Tibial artery (tissue), 4 donors: Measurements from ENCODE around the gene MPC2.

Experiments used
- DNase-seq, 2 donors: peaks; one replicate each; pipeline ENCODE4 v3.0.0-alpha.2; 2019
- H3K27ac ChIP-seq, 2 donors: fragments of 200-600 bp; sonication (generic) in 1 of 2; 1 replicate in 1 of 2; 2 replicates in 1 of 2; pipeline ENCODE4 v1.5.1; 2018 to 2019; ENCODE audit warnings: mild to moderate bottlenecking in 1 of 2
- H3K27me3 ChIP-seq, 2 donors: fragments of 200-600 bp; sonication (generic) in 1 of 2; one replicate each; pipeline versions ENCODE4 v1.5.1 to v1.6.0; 2016 to 2019
- H3K36me3 ChIP-seq, 3 donors: fragments of 200-600 bp; sonication (generic) in 2 of 3; one replicate each; pipeline ENCODE4 v1.5.1; 2016 to 2019; ENCODE audit warnings: mild to moderate bottlenecking in 2 of 3
- H3K4me1 ChIP-seq, 4 donors: fragments of 200-600 bp; sonication (generic) in 2 of 4; 1 replicate in 3 of 4; 2 replicates in 1 of 4; pipeline ENCODE4 v1.5.1; 2016 to 2019
- H3K4me3 ChIP-seq, 2 donors: fragments of 200-600 bp; sonication (generic) in 1 of 2; 1 replicate in 1 of 2; 2 replicates in 1 of 2; pipeline ENCODE4 v1.5.1; 2018 to 2019; ENCODE audit warnings: mild to moderate bottlenecking in 2 of 2
- H3K9me3 ChIP-seq, 3 donors: fragments of 200-600 bp; sonication (generic) in 1 of 3; one replicate each; pipeline ENCODE4 v1.5.1; 2016 to 2019
- CTCF ChIP-seq, 2 experiments: fragments of 200-600 bp in 1 of 2; fragments of 450-650 bp in 1 of 2; IDR thresholded peaks; one replicate each; pipeline ENCODE4 v1.5.1; 2017 to 2019; ENCODE audit warnings: antibody characterized with exemption in 2 of 2, mild to moderate bottlenecking in 1 of 2, moderate library complexity in 1 of 2
- intact Hi-C: fragments of 100-400 bp; cut with DNase I; formaldehyde crosslinking; loops from one replicate; pipeline ENCODE4 v1.15.0; 2023; ENCODE audit warnings: low total_unique reads

Gene MPC2

GRCh38 chr1:167882376-167882775 lies 54.5 kb downstream of the MPC2 start:
- Histone ChIP-seq H3K9me3 (no peaks in the 10 kb centered on the region), H3K4me3 (no peak overlapping the region), H3K27me3 (no peaks in the 10 kb centered on the region), H3K27ac (no peak overlapping the region), H3K4me1 (no peaks in the 10 kb centered on the region), H3K36me3 (no peaks in the 10 kb centered on the region)
- TF ChIP-seq CTCF (IDR thresholded peaks at IDR 0.05) = no peak
- DNase-seq = no peak
- intact Hi-C loops = no loop called here

- H3K36me3 ChIP-seq = no peaks in the 10 kb centered on the region
- no peak for DNase-seq
- no peaks in the 10 kb centered on the region for H3K4me1 ChIP-seq
- H3K27ac ChIP-seq = no peak overlapping the region
- TF ChIP-seq CTCF (IDR thresholded peaks at IDR 0.05) = no peak
- H3K27me3 ChIP-seq = no peaks in the 10 kb centered on the region
- H3K9me3 ChIP-seq = no peaks in the 10 kb centered on the region
- intact Hi-C loops = no loop called here
- no peak overlapping the region for H3K4me3 ChIP-seq
Measured at GRCh38 chr1:167881786-167882185, 55.1 kb downstream of the MPC2 start.

GRCh38 chr1:167881069-167881468 lies 55.8 kb downstream of the MPC2 start:
- no peaks in the 10 kb centered on the region for H3K9me3 ChIP-seq
- H3K27ac ChIP-seq = no peak overlapping the region
- H3K36me3 ChIP-seq = no peaks in the 10 kb centered on the region
- no peaks in the 10 kb centered on the region for H3K4me1 ChIP-seq
- H3K4me3 ChIP-seq = no peak overlapping the region
- no peaks in the 10 kb centered on the region for H3K27me3 ChIP-seq
- no peak for DNase-seq
- intact Hi-C loops = no loop called here
- TF ChIP-seq CTCF (IDR thresholded peaks at IDR 0.05) = no peak

GRCh38 chr1:167880580-167881021 lies 56.3 kb downstream of the MPC2 start:
- Histone ChIP-seq H3K4me1 (no peaks in the 10 kb centered on the region), H3K27me3 (no peaks in the 10 kb centered on the region), H3K9me3 (no peaks in the 10 kb centered on the region), H3K4me3 (no peak overlapping the region), H3K36me3 (no peaks in the 10 kb centered on the region), H3K27ac (no peak overlapping the region)
- DNase-seq = no peak
- no peak for TF ChIP-seq CTCF (IDR thresholded peaks at IDR 0.05)
- intact Hi-C loops = no loop called here

- H3K27ac ChIP-seq = no peak overlapping the region
- intact Hi-C loops = no loop called here
- no peak for TF ChIP-seq CTCF (IDR thresholded peaks at IDR 0.05)
Measured at GRCh38 chr1:167879508-167879907, 57.4 kb downstream of the MPC2 start.

More at GRCh38 chr1:167879508-167879907, 57.4 kb downstream of the MPC2 start:
- Histone ChIP-seq H3K9me3 (no peaks in the 10 kb centered on the region), H3K36me3 (no peaks in the 10 kb centered on the region), H3K27me3 (no peaks in the 10 kb centered on the region), H3K4me1 (no peaks in the 10 kb centered on the region), H3K4me3 (no peak overlapping the region)
- no peak for DNase-seq
